ENCODE measurements around the gene CD14.

DNA sequence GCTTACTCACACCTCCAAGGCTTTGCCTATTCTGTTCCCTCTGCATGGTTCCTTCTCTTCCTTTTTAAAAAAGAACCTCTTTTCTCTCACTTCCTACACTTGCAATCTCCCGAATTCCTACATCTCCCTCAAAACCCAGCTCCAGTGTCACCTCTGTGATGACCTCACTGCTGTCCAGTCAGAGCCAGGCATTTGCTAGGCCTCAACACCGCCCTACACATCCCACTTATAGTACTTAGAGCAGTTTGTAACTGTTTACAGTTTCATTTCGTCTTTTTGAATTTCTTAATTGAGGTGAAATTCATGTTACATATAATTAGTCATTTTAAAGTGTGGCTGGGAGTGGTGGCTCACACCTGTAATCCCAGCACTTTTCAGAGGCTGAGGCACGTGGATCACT is 30.8 kb downstream of the CD14 start:
- no peak for TF ChIP-seq POLR2AphosphoS5 (IDR thresholded peaks at IDR 0.05)
- TF ChIP-seq, protein P1, sequence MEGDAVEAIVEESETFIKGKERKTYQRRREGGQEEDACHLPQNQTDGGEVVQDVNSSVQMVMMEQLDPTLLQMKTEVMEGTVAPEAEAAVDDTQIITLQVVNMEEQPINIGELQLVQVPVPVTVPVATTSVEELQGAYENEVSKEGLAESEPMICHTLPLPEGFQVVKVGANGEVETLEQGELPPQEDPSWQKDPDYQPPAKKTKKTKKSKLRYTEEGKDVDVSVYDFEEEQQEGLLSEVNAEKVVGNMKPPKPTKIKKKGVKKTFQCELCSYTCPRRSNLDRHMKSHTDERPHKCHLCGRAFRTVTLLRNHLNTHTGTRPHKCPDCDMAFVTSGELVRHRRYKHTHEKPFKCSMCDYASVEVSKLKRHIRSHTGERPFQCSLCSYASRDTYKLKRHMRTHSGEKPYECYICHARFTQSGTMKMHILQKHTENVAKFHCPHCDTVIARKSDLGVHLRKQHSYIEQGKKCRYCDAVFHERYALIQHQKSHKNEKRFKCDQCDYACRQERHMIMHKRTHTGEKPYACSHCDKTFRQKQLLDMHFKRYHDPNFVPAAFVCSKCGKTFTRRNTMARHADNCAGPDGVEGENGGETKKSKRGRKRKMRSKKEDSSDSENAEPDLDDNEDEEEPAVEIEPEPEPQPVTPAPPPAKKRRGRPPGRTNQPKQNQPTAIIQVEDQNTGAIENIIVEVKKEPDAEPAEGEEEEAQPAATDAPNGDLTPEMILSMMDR (IDR thresholded peaks at IDR 0.05) = no peak
